Measurements from ENCODE around the gene CAMKV.

CAMKV gene

GRCh38 chr3:49812916-49813496 is 56.7 kb downstream of the CAMKV start:
- H3K4me3 ChIP-seq (ENCODE audit: low read depth, low read length) = peak overlapping the region; percentile 84
- no peak for DNase-seq (ENCODE audit: low read depth)
- TF ChIP-seq CTCF (IDR thresholded peaks at IDR 0.05; ENCODE audit: insufficient read depth, low read depth, low read length, missing control alignments) = no peak

Measured in GM12865 (cell line).